ENCODE measurements around the gene HKDC1.

The HKDC1 gene

GRCh38 chr10:69234447-69234846, 14.3 kb downstream of the HKDC1 start:
- Histone ChIP-seq H3K27me3 (ENCODE audit: insufficient read depth, low read length) (no peaks in the 10 kb centered on the region), H3K4me1 (ENCODE audit: insufficient read depth, low read length) (peaks cover 4% of the 10 kb centered on the region), H3K27ac (ENCODE audit: low read length) (no peak overlapping the region), H3K9me3 (ENCODE audit: insufficient read depth, low read depth, low read length) (no peaks in the 10 kb centered on the region), H3K36me3 (ENCODE audit: insufficient read depth, low read depth, low read length) (no peaks in the 10 kb centered on the region), H3K9ac (ENCODE audit: low read depth, low read length) (no peak overlapping the region), H3K4me3 (ENCODE audit: low read length) (no peak overlapping the region)

DNA sequence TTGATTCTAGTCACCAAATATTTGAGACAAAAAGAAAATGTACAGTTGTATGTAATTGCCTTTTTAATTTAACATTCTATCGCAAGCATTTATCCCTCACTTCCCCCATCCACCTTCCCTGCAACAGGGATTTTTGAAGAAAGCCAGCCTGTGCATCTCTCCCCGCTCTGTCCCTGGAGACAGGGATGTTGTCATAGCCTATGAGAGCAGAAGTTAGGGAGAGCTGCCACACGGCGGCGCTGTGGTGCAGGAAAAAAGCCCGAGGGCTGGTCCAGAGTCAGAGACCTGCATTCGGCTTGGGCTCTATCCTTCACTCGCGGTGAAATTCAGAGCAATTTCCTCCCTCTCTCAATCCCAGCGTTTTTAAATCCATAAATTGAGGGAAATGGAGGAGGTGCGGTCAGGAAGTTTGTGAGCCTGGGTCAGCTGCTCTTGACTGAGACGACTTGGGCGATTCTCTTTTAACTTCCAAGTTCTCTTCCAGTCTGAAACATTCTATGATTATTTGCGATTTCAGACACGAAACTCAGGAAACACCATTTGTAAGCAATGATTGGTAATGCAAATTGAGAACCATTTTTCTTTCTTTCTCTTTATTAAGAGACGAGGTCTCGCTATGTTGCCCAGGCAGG, 17.5 kb downstream of the HKDC1 start:
- Histone ChIP-seq H3K4me1 (ENCODE audit: insufficient read depth, low read length) (peaks cover 4% of the 10 kb centered on the region), H3K36me3 (ENCODE audit: insufficient read depth, low read depth, low read length) (no peaks in the 10 kb centered on the region), H3K4me3 (ENCODE audit: low read length) (no peak overlapping the region), H3K9ac (ENCODE audit: low read depth, low read length) (peak overlapping the region; percentile 34; the same call in 1 of the 2 replicates), H3K27me3 (ENCODE audit: insufficient read depth, low read length) (no peaks in the 10 kb centered on the region), H3K27ac (ENCODE audit: low read length) (no peak overlapping the region), H3K9me3 (ENCODE audit: insufficient read depth, low read depth, low read length) (no peaks in the 10 kb centered on the region)

DNA sequence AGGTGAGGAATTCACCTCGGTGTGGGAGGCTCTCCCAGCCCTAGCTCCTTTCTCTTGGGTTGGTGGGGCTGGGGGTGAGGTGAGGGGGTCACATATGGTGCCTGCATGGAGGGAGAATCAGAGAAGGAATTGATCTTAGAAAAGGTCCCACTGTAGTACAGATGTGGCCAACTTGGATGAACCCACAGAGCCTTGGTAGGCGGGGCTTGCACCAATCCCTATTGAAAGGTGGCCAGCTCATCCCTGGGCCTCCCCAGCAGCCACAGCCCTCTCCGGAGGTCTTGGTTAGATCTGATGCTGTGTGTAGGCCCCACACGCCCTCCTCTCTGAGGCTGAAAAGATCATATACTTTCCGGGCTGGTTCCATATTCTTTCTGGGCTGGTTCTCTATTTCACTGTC, 19.0 kb downstream of the HKDC1 start:
- Histone ChIP-seq H3K4me1 (ENCODE audit: insufficient read depth, low read length) (peaks cover 4% of the 10 kb centered on the region; the same call in 1 of the 2 replicates), H3K9me3 (ENCODE audit: insufficient read depth, low read depth, low read length) (no peaks in the 10 kb centered on the region), H3K27ac (ENCODE audit: low read length) (no peak overlapping the region), H3K27me3 (ENCODE audit: insufficient read depth, low read length) (no peaks in the 10 kb centered on the region), H3K9ac (ENCODE audit: low read depth, low read length) (no peak overlapping the region), H3K36me3 (ENCODE audit: insufficient read depth, low read depth, low read length) (no peaks in the 10 kb centered on the region), H3K4me3 (ENCODE audit: low read length) (no peak overlapping the region)

DNA sequence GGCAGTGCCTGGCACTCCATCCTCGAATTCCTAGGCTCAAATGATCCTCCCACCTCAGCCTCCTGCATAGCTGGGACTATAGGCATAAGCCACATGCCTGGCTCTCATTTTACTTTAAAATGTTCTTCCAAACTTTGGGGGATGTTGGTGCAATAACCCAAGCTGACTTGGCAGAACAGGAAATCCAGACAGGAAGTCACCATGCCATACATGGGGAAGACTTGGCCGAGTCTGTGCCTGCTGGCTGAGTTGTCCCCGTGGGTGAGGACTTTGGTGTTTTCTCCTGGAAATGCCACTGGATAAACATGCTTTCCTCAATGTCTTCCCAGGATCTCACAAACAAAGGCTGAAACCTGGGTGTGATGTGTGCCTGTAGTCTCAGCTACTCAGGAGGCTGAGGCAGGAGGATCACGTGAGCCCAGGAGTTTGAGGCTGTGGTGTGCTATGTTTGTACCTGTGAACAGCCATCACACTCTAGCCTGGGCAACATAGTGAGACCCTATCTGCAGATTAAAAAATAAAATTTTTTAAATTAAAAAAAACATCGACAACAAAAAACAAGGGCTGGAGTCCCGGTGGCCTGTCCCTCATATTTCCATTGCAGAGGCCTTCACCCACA, 19.8 kb downstream of the HKDC1 start:
- no peaks in the 10 kb centered on the region for H3K36me3 ChIP-seq (ENCODE audit: insufficient read depth, low read depth, low read length)
- no peak overlapping the region for H3K4me3 ChIP-seq (ENCODE audit: low read length)
- H3K4me1 ChIP-seq (ENCODE audit: insufficient read depth, low read length) = peaks cover 4% of the 10 kb centered on the region; the same call in 1 of the 2 replicates
- no peak overlapping the region for H3K27ac ChIP-seq (ENCODE audit: low read length)
- no peaks in the 10 kb centered on the region for H3K9me3 ChIP-seq (ENCODE audit: insufficient read depth, low read depth, low read length)
- no peak overlapping the region for H3K9ac ChIP-seq (ENCODE audit: low read depth, low read length)
- no peaks in the 10 kb centered on the region for H3K27me3 ChIP-seq (ENCODE audit: insufficient read depth, low read length)

DNA sequence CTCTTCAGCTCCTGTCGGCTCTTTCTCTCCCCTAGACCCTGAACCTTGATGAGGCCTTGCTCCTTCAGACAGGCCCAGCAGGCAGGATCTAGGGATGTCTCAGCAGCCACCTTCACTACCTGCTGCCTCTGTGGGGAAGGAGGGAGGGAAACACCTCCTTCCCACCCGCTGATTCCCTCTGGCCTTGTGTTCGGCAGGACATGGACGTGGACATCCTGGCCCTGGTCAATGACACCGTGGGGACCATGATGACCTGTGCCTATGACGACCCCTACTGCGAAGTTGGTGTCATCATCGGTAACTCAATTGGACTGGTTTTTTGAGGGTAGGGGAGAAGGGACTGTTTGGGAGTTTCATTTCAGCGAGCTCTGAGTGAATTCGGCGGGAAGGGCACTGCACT, 20.3 kb downstream of the HKDC1 start:
- H3K27ac ChIP-seq (ENCODE audit: low read length) = no peak overlapping the region
- peaks cover 4% of the 10 kb centered on the region; the same call in 1 of the 2 replicates for H3K4me1 ChIP-seq (ENCODE audit: insufficient read depth, low read length)
- H3K36me3 ChIP-seq (ENCODE audit: insufficient read depth, low read depth, low read length) = no peaks in the 10 kb centered on the region
- H3K9me3 ChIP-seq (ENCODE audit: insufficient read depth, low read depth, low read length) = no peaks in the 10 kb centered on the region
- no peak overlapping the region for H3K9ac ChIP-seq (ENCODE audit: low read depth, low read length)
- no peak overlapping the region for H3K4me3 ChIP-seq (ENCODE audit: low read length)
- no peaks in the 10 kb centered on the region for H3K27me3 ChIP-seq (ENCODE audit: insufficient read depth, low read length)

DNA sequence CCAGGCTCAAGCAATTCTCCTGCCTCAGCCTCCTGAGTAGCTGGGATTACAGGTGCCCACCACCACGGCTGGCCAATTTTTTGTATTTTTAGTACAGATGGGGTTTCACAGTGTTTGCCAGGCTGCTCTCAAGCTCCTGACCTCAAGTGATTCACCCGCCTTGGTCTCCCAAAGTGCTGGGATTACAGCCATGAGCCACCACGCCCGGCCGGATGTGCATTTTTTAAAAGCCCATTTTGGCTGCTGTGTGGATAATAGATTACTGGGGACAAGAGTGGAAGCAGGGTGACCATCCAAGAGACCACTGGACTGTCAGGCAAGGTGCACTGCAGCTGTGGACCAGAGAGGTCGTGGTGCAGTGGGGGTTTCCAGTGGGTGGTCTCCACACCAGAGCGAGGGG, 21.4 kb downstream of the HKDC1 start:
- Histone ChIP-seq H3K36me3 (ENCODE audit: insufficient read depth, low read depth, low read length) (no peaks in the 10 kb centered on the region), H3K9me3 (ENCODE audit: insufficient read depth, low read depth, low read length) (no peaks in the 10 kb centered on the region), H3K27ac (ENCODE audit: low read length) (no peak overlapping the region), H3K9ac (ENCODE audit: low read depth, low read length) (no peak overlapping the region), H3K27me3 (ENCODE audit: insufficient read depth, low read length) (no peaks in the 10 kb centered on the region), H3K4me3 (ENCODE audit: low read length) (no peak overlapping the region), H3K4me1 (ENCODE audit: insufficient read depth, low read length) (peaks cover 4% of the 10 kb centered on the region; the same call in 1 of the 2 replicates)

DNA sequence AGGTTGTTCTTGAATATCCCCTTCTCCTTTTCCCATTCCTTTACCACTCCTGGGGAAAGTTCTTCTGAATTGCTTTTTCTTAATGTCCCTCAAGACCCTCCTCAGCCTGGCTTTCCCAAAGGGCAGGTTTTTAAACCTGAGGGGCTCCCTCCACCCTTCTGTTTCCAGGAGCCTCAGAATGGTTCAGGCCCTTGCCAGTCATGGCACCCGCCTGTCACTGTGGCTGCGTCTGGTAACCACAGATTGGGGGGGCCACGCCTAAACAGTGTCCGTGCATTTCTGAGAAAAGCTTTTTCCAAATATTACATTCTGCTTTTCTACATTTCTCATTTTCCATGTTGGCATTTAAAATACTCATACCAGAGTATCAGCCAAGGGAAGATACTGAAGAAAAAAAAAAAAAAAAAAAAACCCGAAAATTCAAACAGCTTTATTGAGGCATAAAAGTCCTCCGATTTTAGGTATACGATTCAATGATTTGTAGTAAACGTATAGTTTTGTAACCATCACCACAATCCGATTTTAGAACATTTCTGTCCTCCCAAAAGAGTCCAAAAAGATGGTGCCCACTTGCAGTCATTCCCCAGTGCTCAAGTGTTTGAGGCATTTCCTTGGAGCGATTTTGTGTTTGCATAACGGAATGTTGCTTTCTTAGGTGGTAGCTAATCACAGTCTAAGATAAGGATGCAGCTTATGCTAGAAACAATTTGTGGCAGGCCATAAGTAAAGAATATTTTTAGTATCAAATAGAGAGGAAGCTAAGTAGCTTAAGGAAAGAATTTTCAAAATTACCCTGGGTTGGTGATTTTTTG, 22.1 kb downstream of the HKDC1 start:
- Histone ChIP-seq H3K27me3 (ENCODE audit: insufficient read depth, low read length) (no peaks in the 10 kb centered on the region), H3K36me3 (ENCODE audit: insufficient read depth, low read depth, low read length) (no peaks in the 10 kb centered on the region), H3K27ac (ENCODE audit: low read length) (no peak overlapping the region), H3K9me3 (ENCODE audit: insufficient read depth, low read depth, low read length) (no peaks in the 10 kb centered on the region), H3K4me1 (ENCODE audit: insufficient read depth, low read length) (peaks cover 4% of the 10 kb centered on the region; the same call in 1 of the 2 replicates), H3K9ac (ENCODE audit: low read depth, low read length) (no peak overlapping the region), H3K4me3 (ENCODE audit: low read length) (no peak overlapping the region)

DNA sequence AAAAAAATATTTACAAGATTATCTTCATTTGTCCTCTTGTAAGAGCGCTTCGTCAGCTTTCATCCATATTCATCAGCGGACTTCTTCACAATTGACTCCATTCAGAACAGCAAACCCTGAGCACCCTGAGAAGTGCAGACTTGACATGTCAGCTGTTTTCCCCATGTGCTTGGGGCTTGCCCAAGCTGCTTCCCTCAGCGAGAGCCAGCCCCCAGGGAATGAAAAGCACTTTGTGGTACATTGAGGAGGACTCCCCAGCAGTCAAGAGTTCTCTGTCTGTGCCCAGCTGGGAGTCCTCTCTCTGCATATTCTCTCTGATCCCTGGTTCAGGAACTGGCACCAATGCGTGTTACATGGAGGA, 22.7 kb downstream of the HKDC1 start:
- H3K27ac ChIP-seq (ENCODE audit: low read length) = no peak overlapping the region
- no peaks in the 10 kb centered on the region for H3K27me3 ChIP-seq (ENCODE audit: insufficient read depth, low read length)
- H3K4me1 ChIP-seq (ENCODE audit: insufficient read depth, low read length) = peaks cover 2% of the 10 kb centered on the region; the same call in 1 of the 2 replicates
- no peak overlapping the region for H3K4me3 ChIP-seq (ENCODE audit: low read length)
- no peaks in the 10 kb centered on the region for H3K9me3 ChIP-seq (ENCODE audit: insufficient read depth, low read depth, low read length)
- no peak overlapping the region for H3K9ac ChIP-seq (ENCODE audit: low read depth, low read length)
- H3K36me3 ChIP-seq (ENCODE audit: insufficient read depth, low read depth, low read length) = no peaks in the 10 kb centered on the region

DNA sequence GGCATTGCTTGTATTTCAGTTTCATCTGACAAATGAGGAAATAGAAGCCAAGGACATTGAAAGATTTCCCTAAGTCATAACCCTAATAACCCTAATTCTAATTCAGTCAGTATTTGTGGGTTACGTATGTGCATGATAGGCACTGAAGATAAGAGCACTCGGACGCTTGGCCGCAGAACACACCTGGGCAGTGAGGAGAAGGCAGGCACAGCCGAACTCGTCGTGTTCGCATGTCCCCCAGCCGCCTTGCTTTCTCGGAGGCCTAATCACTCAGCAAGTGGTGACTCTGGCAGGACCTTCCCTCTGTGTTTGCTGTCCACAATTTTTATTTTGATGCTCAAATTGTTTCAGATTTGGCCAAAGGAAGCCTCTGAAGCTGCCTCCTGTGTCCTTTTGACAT, 23.7 kb downstream of the HKDC1 start:
- Histone ChIP-seq H3K4me1 (ENCODE audit: insufficient read depth, low read length) (no peaks in the 10 kb centered on the region), H3K36me3 (ENCODE audit: insufficient read depth, low read depth, low read length) (no peaks in the 10 kb centered on the region), H3K27ac (ENCODE audit: low read length) (no peak overlapping the region), H3K4me3 (ENCODE audit: low read length) (no peak overlapping the region), H3K9ac (ENCODE audit: low read depth, low read length) (no peak overlapping the region), H3K9me3 (ENCODE audit: insufficient read depth, low read depth, low read length) (no peaks in the 10 kb centered on the region), H3K27me3 (ENCODE audit: insufficient read depth, low read length) (no peaks in the 10 kb centered on the region)

GRCh38 chr10:69246036-69246435, 25.9 kb downstream of the HKDC1 start:
- H3K4me1 ChIP-seq (ENCODE audit: insufficient read depth, low read length) = no peaks in the 10 kb centered on the region
- no peaks in the 10 kb centered on the region for H3K27me3 ChIP-seq (ENCODE audit: insufficient read depth, low read length)
- H3K9ac ChIP-seq (ENCODE audit: low read depth, low read length) = no peak overlapping the region
- H3K27ac ChIP-seq (ENCODE audit: low read length) = no peak overlapping the region
- H3K4me3 ChIP-seq (ENCODE audit: low read length) = no peak overlapping the region
- H3K9me3 ChIP-seq (ENCODE audit: insufficient read depth, low read depth, low read length) = no peaks in the 10 kb centered on the region
- no peaks in the 10 kb centered on the region for H3K36me3 ChIP-seq (ENCODE audit: insufficient read depth, low read depth, low read length)

GRCh38 chr10:69246581-69247312, 26.6 kb downstream of the HKDC1 start:
- Histone ChIP-seq H3K9me3 (ENCODE audit: insufficient read depth, low read depth, low read length) (no peaks in the 10 kb centered on the region), H3K27ac (ENCODE audit: low read length) (no peak overlapping the region), H3K36me3 (ENCODE audit: insufficient read depth, low read depth, low read length) (no peaks in the 10 kb centered on the region), H3K4me1 (ENCODE audit: insufficient read depth, low read length) (no peaks in the 10 kb centered on the region), H3K4me3 (ENCODE audit: low read length) (no peak overlapping the region), H3K9ac (ENCODE audit: low read depth, low read length) (no peak overlapping the region), H3K27me3 (ENCODE audit: insufficient read depth, low read length) (no peaks in the 10 kb centered on the region)
